ENCODE results near the gene FLAD1.

DNA sequence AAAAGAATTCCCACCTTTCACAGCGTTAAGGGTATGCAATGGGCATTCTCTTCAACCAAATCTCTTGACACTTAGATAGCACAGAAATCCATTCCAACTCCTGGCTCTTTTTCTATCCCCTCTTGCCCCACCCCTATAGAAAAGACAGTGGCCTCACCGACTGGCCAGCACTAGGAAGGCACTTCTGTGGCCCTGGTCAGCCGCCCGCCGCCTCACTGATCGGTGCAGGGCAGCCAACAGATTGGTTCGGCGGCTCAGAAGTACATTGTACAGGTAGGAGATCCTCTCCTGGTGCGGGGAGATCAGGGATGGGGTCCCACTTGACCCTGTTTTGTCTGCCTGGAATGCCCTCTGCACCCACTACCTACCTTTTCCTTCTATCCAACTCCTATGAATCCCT lies 41.2 kb downstream of the FLAD1 start:
- TF ChIP-seq, protein P1, sequence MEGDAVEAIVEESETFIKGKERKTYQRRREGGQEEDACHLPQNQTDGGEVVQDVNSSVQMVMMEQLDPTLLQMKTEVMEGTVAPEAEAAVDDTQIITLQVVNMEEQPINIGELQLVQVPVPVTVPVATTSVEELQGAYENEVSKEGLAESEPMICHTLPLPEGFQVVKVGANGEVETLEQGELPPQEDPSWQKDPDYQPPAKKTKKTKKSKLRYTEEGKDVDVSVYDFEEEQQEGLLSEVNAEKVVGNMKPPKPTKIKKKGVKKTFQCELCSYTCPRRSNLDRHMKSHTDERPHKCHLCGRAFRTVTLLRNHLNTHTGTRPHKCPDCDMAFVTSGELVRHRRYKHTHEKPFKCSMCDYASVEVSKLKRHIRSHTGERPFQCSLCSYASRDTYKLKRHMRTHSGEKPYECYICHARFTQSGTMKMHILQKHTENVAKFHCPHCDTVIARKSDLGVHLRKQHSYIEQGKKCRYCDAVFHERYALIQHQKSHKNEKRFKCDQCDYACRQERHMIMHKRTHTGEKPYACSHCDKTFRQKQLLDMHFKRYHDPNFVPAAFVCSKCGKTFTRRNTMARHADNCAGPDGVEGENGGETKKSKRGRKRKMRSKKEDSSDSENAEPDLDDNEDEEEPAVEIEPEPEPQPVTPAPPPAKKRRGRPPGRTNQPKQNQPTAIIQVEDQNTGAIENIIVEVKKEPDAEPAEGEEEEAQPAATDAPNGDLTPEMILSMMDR (IDR thresholded peaks at IDR 0.05; ENCODE audit: low read depth, low read length) = no peak
- no peak for TF ChIP-seq EZH2phosphoT487 (IDR thresholded peaks at IDR 0.05; ENCODE audit: low read depth)
